LNCAP (cell line): ENCODE results near the gene KIAA1217.

ENCODE experiments used
- TF ChIP-seq, protein P1 (sequence below): fragments of 450-650 bp; IDR thresholded peaks from 2 replicates; pipeline ENCODE4 v1.5.1; 2017; ENCODE audit warnings: mild to moderate bottlenecking

KIAA1217 gene

DNA sequence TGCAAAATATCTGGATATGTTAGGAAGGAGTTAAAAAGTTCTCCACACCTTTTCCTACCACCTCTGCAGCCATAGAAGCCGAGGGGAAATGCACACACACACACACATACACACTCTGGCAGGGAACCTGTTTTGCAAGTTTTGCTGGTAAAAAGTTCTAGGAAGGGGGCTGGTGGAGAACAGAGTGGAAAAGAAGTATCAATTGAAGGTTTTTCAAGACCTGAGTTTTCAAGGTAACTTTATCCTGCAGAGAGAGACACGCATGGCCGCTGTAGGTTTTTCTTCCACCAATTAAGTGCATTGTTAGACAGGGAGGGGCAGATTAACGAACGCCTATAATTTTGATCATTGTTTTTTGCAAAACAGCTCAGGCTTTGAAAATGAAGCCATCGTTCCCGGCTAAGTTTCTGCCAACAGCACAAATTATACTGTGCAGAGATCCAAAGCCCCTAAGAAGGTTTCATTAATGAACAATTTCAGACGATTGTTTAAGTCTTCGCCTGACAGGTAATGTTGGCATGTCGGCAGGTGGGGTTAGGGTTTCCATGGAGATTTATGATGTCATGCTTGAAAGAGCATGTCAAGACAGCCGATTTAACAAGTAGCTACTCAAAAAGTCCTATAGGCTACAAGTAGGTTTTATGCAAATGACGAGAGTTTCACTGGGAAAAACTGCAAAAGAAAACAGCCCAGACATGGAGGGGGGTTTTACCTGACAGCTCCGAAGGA, 29.7 kb downstream of the KIAA1217 start:
- TF ChIP-seq, protein P1, sequence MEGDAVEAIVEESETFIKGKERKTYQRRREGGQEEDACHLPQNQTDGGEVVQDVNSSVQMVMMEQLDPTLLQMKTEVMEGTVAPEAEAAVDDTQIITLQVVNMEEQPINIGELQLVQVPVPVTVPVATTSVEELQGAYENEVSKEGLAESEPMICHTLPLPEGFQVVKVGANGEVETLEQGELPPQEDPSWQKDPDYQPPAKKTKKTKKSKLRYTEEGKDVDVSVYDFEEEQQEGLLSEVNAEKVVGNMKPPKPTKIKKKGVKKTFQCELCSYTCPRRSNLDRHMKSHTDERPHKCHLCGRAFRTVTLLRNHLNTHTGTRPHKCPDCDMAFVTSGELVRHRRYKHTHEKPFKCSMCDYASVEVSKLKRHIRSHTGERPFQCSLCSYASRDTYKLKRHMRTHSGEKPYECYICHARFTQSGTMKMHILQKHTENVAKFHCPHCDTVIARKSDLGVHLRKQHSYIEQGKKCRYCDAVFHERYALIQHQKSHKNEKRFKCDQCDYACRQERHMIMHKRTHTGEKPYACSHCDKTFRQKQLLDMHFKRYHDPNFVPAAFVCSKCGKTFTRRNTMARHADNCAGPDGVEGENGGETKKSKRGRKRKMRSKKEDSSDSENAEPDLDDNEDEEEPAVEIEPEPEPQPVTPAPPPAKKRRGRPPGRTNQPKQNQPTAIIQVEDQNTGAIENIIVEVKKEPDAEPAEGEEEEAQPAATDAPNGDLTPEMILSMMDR = no peak

DNA sequence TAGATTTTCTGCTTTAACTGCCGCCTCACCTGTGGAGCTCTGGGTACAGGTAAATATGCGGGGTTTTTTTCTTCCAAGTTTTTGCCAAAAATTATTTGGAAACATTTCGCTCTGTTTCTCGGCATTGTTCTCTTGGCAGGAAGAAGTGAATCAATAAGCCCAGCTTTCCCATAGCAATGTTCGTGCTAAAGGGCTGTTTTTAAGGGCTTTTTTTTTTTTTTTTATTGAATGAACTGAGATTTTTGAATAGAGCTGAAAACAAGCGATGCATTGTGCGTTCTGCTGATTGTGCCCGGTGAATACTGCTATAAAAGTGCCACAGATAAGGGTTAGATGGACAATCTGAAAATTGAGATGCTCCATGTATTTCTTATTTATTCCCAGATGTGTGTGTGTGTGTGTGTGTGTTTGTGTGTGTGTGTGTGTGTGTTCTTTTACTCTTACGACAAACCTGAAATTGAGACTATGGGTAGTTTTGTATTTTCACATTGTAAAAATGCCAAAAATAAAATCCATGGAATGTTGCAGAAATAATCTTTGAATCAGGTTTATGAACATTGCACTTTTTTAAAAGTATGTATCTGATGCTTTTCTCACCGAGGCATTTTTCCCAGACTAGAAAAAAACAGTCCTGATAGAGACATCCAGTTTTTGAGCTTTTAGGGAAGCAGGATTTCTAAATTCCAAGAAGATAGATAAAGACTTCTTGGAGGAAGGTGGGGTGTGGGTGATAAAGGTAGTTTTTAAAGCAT, 30.5 kb downstream of the KIAA1217 start:
- TF ChIP-seq, protein P1 = no peak

DNA sequence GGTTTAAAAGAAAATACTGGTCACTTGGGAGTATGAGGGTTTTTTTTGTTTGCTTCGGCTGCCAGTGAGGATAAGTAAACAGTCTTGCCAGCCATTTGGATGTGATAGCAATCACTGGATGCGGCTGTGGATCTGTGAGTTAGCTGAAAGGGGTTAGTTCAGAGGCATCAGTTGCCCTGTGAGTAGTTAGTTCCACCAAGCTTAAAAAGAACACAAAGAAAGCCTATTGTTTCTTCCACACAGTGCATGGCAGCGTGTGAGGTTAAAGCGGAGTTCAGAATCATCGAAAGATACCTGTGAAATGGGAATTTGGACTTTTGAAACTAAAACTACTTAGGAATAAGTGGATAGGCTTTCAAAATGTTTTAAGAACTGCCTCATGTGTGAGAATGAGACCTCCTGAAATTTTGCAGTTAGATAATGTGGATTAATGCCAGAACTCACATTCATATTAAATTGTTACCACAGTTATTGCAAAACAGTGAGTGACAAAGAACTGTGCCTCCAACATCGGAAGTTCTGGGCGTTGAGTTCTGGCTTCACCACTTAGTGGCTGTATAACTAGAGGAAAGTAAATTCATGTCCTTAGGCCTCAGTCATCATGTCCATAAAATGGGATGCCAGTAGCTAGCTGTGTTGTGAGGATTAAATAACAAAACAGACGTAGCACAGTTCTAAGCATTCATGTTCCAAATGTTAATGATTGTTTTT, 31.3 kb downstream of the KIAA1217 start:
- TF ChIP-seq, protein P1 = no peak

DNA sequence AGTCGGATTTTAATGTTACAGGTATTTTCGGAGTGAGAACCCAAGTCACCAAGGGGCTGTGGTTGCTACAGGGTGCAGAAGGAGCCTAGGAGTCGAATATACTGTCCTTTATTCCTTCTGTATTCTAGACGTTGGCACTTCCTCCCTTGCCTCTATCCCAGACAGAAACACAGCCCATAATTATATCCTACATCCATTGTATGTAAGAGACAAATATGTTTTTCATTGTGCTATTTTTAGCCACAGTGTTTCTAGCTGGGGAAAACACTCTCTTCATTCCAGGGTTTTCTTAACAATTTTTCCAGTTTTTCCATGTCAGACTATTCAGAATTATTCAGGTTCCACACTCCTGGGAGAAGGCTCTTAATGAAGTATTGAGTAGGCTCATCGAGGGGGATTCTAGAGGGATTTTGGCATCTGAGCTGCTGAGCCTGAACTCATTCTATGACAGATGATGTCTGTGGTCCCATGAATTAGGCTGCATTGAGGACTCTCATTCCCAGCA, 32.6 kb downstream of the KIAA1217 start:
- TF ChIP-seq, protein P1 = no peak

DNA sequence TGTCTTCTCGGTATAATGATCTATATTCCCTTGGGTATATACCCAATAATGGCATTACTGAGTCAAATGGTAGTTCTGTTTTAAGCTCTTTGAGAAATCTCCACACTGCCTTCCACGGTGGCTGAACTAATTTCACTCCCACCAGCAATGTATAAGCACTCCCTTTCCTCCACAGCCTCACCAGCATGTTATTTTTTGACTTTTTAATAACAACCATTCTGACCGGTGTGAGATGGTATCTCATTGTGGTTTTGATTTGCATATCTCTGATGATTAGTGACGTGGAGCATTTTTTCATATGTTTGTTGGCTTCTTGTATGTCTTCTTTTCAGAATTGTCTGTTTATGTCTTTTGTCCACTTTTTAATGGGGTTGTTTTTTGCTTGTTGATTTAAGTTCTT, 33.6 kb downstream of the KIAA1217 start:
- TF ChIP-seq, protein P1 = no peak

DNA sequence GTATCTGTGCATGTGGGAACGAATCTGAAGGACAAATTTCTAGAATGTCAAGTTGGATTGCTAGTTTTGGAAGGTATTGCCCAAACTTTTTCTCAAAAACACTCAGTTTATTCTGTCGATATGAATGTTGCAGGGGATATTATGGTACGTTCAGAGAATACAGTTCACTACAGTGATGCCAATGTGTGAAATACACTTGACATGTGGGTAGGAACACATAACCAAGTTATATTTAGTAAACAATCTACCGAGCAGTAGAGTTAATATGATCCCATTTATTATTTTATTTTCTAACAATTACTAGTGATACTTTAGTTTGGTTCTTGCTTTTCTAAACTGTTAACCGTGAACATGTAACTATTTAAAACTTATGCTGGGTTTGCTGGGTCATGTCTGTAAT, 37.4 kb downstream of the KIAA1217 start:
- TF ChIP-seq, protein P1 = no peak

DNA sequence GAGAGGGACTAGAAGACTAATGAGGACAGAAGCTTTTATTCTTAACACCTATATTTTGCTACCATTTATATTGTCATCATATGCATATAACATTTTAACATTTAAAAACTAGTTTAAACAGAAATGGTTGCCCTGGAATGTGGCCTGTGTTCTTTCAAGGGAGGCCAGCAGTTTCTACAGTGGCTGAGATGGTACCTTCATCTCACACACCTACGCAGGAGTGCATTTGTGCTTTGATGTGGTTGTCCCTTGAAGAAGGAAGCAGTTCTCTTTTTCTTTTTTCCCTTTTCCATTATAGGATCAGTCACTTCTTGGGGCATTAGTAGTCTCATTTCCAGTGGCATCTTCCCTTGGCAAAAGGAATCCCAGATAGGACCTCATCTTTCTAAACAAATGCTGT, 38.9 kb downstream of the KIAA1217 start:
- TF ChIP-seq, protein P1 = no peak
